Measurements from ENCODE around the gene DEPDC1B. TPM values are rescaled to one million over a fixed set of nuclear protein-coding genes. Genes with fewer than 3 reads are reported as not detected.
"Not testable (repeated sequence)": the region's sequence is repeated elsewhere in the genome, so short reads cannot be mapped to it uniquely, and the experiment has no call there.

DEPDC1B gene
- total RNA-seq, 1 experiment from 2014 or later: 29.2 TPM

DNA sequence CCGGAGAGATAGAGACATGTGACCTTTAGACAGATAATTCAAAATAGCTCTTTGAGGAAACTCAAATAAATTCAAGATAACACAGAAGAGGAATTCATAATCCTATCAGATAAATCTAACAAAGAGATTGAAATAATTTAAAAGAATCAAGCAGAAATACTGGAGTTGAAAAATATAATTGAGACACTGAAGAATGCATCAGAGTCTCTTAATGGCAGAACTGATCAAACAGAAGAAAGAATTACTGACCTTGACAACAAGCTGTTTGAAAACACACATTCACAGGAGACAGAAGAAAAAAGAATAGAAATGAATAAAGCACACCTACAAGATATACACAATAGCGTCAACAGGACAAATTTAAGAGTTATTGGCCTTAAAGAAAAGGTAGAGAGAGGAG lies 40.4 kb upstream of the DEPDC1B start:
- ChIA-PET POLR2A (ENCODE audit: unreplicated experiment) (no interaction called here), CTCF (no interaction called here)
- Histone ChIP-seq H3K9me3 (ENCODE audit: insufficient read depth, low read depth) (no peaks in the 10 kb centered on the region), H2AFZ (no peak overlapping the region), H3K79me2 (ENCODE audit: low read depth) (no peaks in the 10 kb centered on the region), H3K4me1 (replicated peaks; ENCODE audit: insufficient read depth) (no peaks in the 10 kb centered on the region), H3K27me3 (ENCODE audit: insufficient read depth, low read depth) (no peaks in the 10 kb centered on the region), H3F3A (ENCODE audit: insufficient read depth, low read depth) (no peaks in the 10 kb centered on the region), H3K27ac (no peak overlapping the region), H3K9me2 (ENCODE audit: insufficient read depth) (no peaks in the 10 kb centered on the region), H3K36me3 (ENCODE audit: low read depth) (no peaks in the 10 kb centered on the region), H3K4me3 (no peak overlapping the region), H3K4me2 (no peak overlapping the region), H4K20me1 (ENCODE audit: insufficient read depth) (no peaks in the 10 kb centered on the region)
- no TSS peak for BruUV-seq (replicated peaks)
- intact Hi-C loops (cut with micrococcal nuclease; ENCODE audit: unreplicated experiment): no loop called here
- no peak for TF ChIP-seq EZH2 (IDR thresholded peaks at IDR 0.05; ENCODE audit: low read depth)
- TF ChIP-seq, protein P1, sequence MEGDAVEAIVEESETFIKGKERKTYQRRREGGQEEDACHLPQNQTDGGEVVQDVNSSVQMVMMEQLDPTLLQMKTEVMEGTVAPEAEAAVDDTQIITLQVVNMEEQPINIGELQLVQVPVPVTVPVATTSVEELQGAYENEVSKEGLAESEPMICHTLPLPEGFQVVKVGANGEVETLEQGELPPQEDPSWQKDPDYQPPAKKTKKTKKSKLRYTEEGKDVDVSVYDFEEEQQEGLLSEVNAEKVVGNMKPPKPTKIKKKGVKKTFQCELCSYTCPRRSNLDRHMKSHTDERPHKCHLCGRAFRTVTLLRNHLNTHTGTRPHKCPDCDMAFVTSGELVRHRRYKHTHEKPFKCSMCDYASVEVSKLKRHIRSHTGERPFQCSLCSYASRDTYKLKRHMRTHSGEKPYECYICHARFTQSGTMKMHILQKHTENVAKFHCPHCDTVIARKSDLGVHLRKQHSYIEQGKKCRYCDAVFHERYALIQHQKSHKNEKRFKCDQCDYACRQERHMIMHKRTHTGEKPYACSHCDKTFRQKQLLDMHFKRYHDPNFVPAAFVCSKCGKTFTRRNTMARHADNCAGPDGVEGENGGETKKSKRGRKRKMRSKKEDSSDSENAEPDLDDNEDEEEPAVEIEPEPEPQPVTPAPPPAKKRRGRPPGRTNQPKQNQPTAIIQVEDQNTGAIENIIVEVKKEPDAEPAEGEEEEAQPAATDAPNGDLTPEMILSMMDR (conservative IDR thresholded peaks at IDR 0.05): no peak
- DNase-seq: no peak

DNA sequence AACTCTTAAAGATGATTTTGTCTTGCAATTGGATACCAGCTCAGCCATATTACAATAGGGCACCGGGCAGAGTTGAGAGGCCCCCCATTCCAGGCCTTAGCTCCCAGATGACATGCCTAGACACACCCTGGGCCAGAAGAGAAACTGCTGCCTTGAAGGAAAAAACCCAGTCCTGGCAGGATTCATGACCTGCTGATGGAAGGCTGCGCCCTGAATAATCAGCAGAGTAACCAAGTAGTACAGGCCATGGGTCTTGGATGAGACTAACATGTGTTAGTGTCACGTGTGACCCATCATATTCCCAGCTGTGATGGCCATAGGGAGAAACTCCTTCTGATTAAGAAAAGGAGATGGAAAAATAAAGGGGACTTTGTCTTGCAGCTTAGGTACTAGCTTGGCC lies 39.0 kb upstream of the DEPDC1B start:
- H4K20me1 ChIP-seq (ENCODE audit: insufficient read depth): no peaks in the 10 kb centered on the region
- TF ChIP-seq EZH2 (IDR thresholded peaks at IDR 0.05; ENCODE audit: low read depth): no peak
- TF ChIP-seq, protein P1 (conservative IDR thresholded peaks at IDR 0.05): no peak
- H3K79me2 ChIP-seq (ENCODE audit: low read depth): no peaks in the 10 kb centered on the region
- no peaks in the 10 kb centered on the region for H3K9me3 ChIP-seq (ENCODE audit: insufficient read depth, low read depth)
- BruUV-seq (replicated peaks): no TSS peak
- CTCF ChIA-PET: no interaction called here
- no peaks in the 10 kb centered on the region for H3K4me1 ChIP-seq (replicated peaks; ENCODE audit: insufficient read depth)
- POLR2A ChIA-PET (ENCODE audit: unreplicated experiment): interaction anchor here (0.6 kb wide), 1 partner anchor 1222 kb away, joined by 9 read pairs; no protein-coding TSS in a partner anchor
- no peaks in the 10 kb centered on the region for H3K27me3 ChIP-seq (ENCODE audit: insufficient read depth, low read depth)
- no peaks in the 10 kb centered on the region for H3K9me2 ChIP-seq (ENCODE audit: insufficient read depth)
- H3K36me3 ChIP-seq (ENCODE audit: low read depth): no peaks in the 10 kb centered on the region
- no peak for DNase-seq
- H2AFZ ChIP-seq: no peak overlapping the region
- H3K4me2 ChIP-seq: no peak overlapping the region
- intact Hi-C loops (cut with micrococcal nuclease; ENCODE audit: unreplicated experiment): no loop called here
- no peaks in the 10 kb centered on the region for H3F3A ChIP-seq (ENCODE audit: insufficient read depth, low read depth)
- H3K4me3 ChIP-seq: no peak overlapping the region
- H3K27ac ChIP-seq: no peak overlapping the region

DNA sequence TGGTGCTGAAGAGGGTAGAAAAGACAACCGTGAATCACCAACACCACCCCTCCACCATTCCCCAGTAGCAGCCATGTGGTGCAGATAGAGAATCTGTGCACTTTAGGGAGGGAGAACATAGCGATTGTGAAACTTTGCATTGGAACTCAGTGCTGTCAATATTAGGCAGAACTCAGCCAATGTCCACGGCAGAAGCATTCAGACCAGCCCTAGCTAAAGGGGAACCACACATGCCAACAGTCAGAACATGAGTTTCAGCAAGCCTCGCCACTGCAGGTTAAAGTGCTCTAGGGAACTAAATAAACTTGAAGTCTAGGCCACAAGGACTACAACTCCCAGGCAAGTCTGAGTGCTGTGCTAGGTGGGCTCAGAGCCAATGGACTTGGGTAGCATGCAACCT lies 38.5 kb upstream of the DEPDC1B start:
- no peak for DNase-seq
- Histone ChIP-seq H3K4me3 (no peak overlapping the region), H3K36me3 (ENCODE audit: low read depth) (no peaks in the 10 kb centered on the region), H3K9me2 (ENCODE audit: insufficient read depth) (no peaks in the 10 kb centered on the region), H4K20me1 (ENCODE audit: insufficient read depth) (no peaks in the 10 kb centered on the region), H3K27me3 (ENCODE audit: insufficient read depth, low read depth) (no peaks in the 10 kb centered on the region), H3K4me2 (no peak overlapping the region), H3K9me3 (ENCODE audit: insufficient read depth, low read depth) (no peaks in the 10 kb centered on the region), H3K27ac (no peak overlapping the region), H3K4me1 (replicated peaks; ENCODE audit: insufficient read depth) (no peaks in the 10 kb centered on the region), H3K79me2 (ENCODE audit: low read depth) (no peaks in the 10 kb centered on the region), H3F3A (ENCODE audit: insufficient read depth, low read depth) (no peaks in the 10 kb centered on the region), H2AFZ (no peak overlapping the region)
- intact Hi-C loops (cut with micrococcal nuclease; ENCODE audit: unreplicated experiment): no loop called here
- ChIA-PET POLR2A (ENCODE audit: unreplicated experiment) (no interaction called here), CTCF (no interaction called here)
- BruUV-seq (replicated peaks): no TSS peak
- no peak for TF ChIP-seq EZH2 (IDR thresholded peaks at IDR 0.05; ENCODE audit: low read depth)
- TF ChIP-seq, protein P1 (conservative IDR thresholded peaks at IDR 0.05): no peak

DNA sequence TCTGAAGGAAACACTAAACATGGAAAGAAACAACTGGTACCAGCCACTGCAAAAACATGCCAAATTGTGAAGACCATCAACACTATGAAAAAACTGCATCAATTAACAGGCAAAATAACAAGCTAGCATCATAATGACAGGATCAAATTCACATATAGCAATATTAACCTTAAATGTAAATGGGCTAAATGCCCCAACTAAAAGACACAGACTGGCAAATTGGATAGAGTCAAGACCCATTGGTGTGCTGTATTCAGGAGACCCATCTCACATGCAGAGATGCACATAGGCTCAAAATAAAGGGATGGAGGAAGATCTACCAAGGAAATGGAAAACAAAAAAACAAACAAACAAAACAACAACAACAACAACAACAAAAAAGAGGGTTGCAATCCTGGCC lies 30.9 kb upstream of the DEPDC1B start:
- H3K9me3 ChIP-seq (ENCODE audit: insufficient read depth, low read depth); H3K4me2 ChIP-seq; DNase-seq; CTCF ChIA-PET; H3F3A ChIP-seq (ENCODE audit: insufficient read depth, low read depth); BruUV-seq (replicated peaks); H3K9me2 ChIP-seq (ENCODE audit: insufficient read depth); H3K79me2 ChIP-seq (ENCODE audit: low read depth); H3K27ac ChIP-seq; POLR2A ChIA-PET (ENCODE audit: unreplicated experiment); H2AFZ ChIP-seq; H4K20me1 ChIP-seq (ENCODE audit: insufficient read depth); H3K36me3 ChIP-seq (ENCODE audit: low read depth); H3K4me1 ChIP-seq (replicated peaks; ENCODE audit: insufficient read depth); H3K4me3 ChIP-seq; H3K27me3 ChIP-seq (ENCODE audit: insufficient read depth, low read depth); intact Hi-C loops (cut with micrococcal nuclease; ENCODE audit: unreplicated experiment): not testable (repeated sequence)
